Ascending aorta (tissue), 2 donors: ENCODE results near the gene WBP1L. TPM values are rescaled to one million over a fixed set of nuclear protein-coding genes. Genes with fewer than 3 reads are reported as not detected.

Experiments used
- DNase-seq, 2 donors: peaks; one replicate each; pipeline ENCODE4 v3.0.0-alpha.2; 2019; ENCODE audit warnings: low spot score in 2 of 2
- H3K27ac ChIP-seq, 2 donors: fragments of 200-600 bp; sonication (generic); one replicate each; pipeline ENCODE4 v1.5.1; 2016 to 2017; ENCODE audit warnings: mild to moderate bottlenecking in 1 of 2
- H3K27me3 ChIP-seq: fragments of 200-600 bp; sonication (generic); one replicate; pipeline ENCODE4 v1.5.1; 2017
- H3K36me3 ChIP-seq, 2 donors: fragments of 200-600 bp; sonication (generic); one replicate each; pipeline ENCODE4 v1.5.1; 2016
- H3K4me1 ChIP-seq, 2 donors: fragments of 200-600 bp; sonication (generic); one replicate each; pipeline ENCODE4 v1.5.1; 2016 to 2017; ENCODE audit warnings: mild to moderate bottlenecking in 1 of 2
- H3K4me3 ChIP-seq, 2 donors: fragments of 200-600 bp; sonication (generic); one replicate each; pipeline ENCODE4 v1.5.1; 2016 to 2017; ENCODE audit warnings: mild to moderate bottlenecking in 1 of 2
- H3K9me3 ChIP-seq, 2 donors: fragments of 200-600 bp; sonication (generic); one replicate each; pipeline ENCODE4 v1.5.1; 2016
- CTCF ChIP-seq, 3 experiments: fragments of 200-600 bp in 2 of 3; fragments of 450-650 bp in 1 of 3; sonication (generic) in 2 of 3; IDR thresholded peaks; one replicate each; pipeline ENCODE4 v1.5.1; 2016 to 2019; ENCODE audit warnings: antibody characterized with exemption in 3 of 3, mild to moderate bottlenecking in 1 of 3, moderate library complexity in 1 of 3
- intact Hi-C: fragments of 100-400 bp; cut with DNase I; formaldehyde crosslinking; loops from one replicate; pipeline ENCODE4 v1.15.1; 2023
- total RNA-seq: library from RNA; depleted of rRNA; stranded (reverse); fragments of >200 nt; gene quantifications from one replicate; pipeline ENCODE4 v1.1.0, GENCODE V29; 2016

The WBP1L gene
- total RNA-seq, 1 donor from 2014 or later, result 107 TPM

GRCh38 chr10:102779680-102780526 is 36.2 kb downstream of the WBP1L start:
- H3K27ac ChIP-seq, result peak overlapping the region; percentile 95
- no peak for DNase-seq

DNA sequence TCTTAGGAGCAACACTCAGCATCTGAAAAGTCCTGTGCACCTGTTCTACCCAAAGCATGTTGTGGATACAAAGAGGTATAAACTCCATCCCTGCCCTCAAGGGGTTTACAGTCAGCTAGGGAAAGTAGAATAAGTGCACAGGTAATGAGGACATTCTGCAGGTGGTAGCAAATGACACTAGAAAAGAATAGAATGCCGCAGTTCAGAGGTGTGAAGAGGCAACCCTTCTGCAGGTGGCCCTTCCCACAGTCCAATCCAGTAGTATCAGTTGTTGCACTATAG is 36.7 kb downstream of the WBP1L start:
- TF ChIP-seq CTCF (IDR thresholded peaks at IDR 0.05), result no peak
- Histone ChIP-seq H3K36me3 (no peaks in the 10 kb centered on the region), H3K27me3 (no peaks in the 10 kb centered on the region), H3K9me3 (no peaks in the 10 kb centered on the region), H3K4me3 (no peak overlapping the region), H3K27ac (peak overlapping the region; percentile 94 to 95), H3K4me1 (peaks cover 37 to 84% of the 10 kb centered on the region in 2 donors)
- intact Hi-C loops, result loop anchor here (10.0 kb wide), 1 partner anchor 136 kb away; the partner anchor contains the start of gene TRIM8
- DNase-seq, result no peak

More at GRCh38 chr10:102779680-102780526, 36.2 kb downstream of the WBP1L start:
- no peak for TF ChIP-seq CTCF (IDR thresholded peaks at IDR 0.05)
- Histone ChIP-seq H3K36me3 (no peaks in the 10 kb centered on the region), H3K4me3 (no peak overlapping the region), H3K27me3 (no peaks in the 10 kb centered on the region), H3K9me3 (no peaks in the 10 kb centered on the region), H3K4me1 (peaks cover 37 to 82% of the 10 kb centered on the region in 2 donors)
- intact Hi-C loops, result loop anchor here (10.0 kb wide), 1 partner anchor 135 kb away; the partner anchor contains the start of gene TRIM8

DNA sequence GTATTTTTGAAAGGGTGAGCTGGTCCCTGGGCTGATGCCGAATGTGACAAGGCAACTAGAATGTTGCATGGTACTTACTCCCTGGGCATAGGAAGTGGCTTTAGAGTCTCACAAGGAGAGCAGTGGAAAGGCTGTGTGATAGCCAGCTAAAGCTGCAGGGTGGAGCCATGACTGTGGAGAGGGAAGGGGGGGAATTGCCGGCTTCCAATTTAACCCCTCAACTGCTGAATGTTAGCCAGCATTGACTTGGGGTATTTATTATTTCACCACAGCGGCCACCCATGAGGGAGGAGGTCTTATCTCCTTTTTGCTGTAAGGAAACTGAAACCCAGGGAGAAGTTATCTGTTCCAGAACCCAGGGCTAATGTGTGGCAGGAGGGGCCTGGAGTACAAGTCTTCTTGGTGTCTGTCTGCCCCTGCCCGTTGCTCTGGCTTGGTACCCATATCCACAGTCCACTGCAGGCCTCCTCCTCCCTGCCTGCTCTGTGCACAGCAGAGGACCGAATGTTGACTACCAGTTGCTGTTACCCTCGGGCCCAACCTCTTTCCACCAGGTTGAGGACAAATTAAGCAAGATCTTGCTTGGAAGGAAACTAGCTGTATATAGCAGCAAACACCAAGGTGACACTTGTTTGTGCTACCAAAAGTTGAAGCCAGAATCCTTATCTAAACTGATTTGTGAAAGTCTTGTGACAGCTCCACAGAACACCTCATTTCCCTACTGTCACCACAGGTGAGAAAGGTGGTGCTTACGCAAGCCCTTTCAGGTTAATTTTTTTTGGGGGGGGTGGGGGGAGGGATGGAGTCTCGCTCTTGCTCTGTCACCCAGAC is 37.6 kb downstream of the WBP1L start:
- Histone ChIP-seq H3K36me3 (no peaks in the 10 kb centered on the region), H3K9me3 (no peaks in the 10 kb centered on the region), H3K4me1 (peaks cover 40 to 88% of the 10 kb centered on the region in 2 donors), H3K27me3 (no peaks in the 10 kb centered on the region), H3K27ac (peak overlapping the region; percentile 94 to 95), H3K4me3 (peak overlapping the region; percentile 18 to 24)
- intact Hi-C loops, result loop anchor here (10.0 kb wide), 1 partner anchor 137 kb away; the partner anchor contains the start of gene TRIM8
- TF ChIP-seq CTCF (IDR thresholded peaks at IDR 0.05), result no peak
- DNase-seq, result no peak

DNA sequence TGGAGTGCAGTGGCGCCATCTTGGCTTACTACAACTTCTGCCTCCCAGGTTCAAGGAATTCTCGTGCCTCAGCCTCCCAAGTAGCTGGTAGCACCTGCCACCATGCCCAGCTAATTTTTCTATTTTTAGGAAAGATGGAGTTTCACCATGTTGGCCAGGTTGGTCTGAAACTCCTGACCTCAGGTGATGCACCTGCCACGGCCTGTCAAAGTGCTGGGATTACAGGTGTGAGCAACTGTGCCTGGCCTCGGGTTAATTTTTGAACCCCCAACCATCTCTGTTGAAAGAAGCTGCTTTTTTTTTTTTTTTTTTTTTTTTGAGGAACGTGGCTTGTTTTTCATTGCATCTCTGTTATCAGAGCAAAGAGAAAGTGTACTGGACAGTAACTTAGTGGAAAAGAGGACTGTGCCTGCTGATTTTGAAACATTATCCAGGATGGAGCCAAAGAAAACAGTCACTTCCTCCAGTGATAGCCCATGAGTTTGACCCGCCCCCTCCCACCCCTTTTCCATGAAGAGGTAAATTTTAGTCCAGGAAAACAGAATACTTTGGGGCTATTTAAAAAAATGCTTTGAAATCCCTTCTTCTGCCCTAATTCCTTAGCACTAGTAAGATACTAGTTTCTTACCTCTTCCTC is 38.3 kb downstream of the WBP1L start:
- Histone ChIP-seq H3K9me3 (no peaks in the 10 kb centered on the region), H3K36me3 (no peaks in the 10 kb centered on the region), H3K4me3 (peak overlapping the region; percentile 18 to 35), H3K4me1 (peaks cover 41 to 93% of the 10 kb centered on the region in 2 donors), H3K27me3 (no peaks in the 10 kb centered on the region), H3K27ac (peak overlapping the region; percentile 94 to 95)
- intact Hi-C loops, result loop anchor here (2.0 to 10.0 kb wide), 3 partner anchors 21 to 137 kb away; partner anchors contain the start of gene TRIM8
- DNase-seq, result no peak
- TF ChIP-seq CTCF (IDR thresholded peaks at IDR 0.05), result no peak
